Endodermal cell (in vitro differentiated cells): ENCODE data around the gene FAM174C. TPM values are rescaled to one million over a fixed set of nuclear protein-coding genes. Genes with fewer than 3 reads are reported as not detected.

Experiments
- DNase-seq: peaks from one replicate; pipeline ENCODE4 v3.0.0-alpha.2; 2017
- H3K27ac ChIP-seq: 2 replicates; pipeline ENCODE4 v1.5.1; 2013; ENCODE audit warnings: mild to moderate bottlenecking, low read depth, low read length, moderate library complexity
- H3K27me3 ChIP-seq: 2 replicates; pipeline ENCODE4 v1.6.1; 2013; ENCODE audit warnings: mild to moderate bottlenecking, low read length, moderate library complexity; ENCODE audit not compliant: insufficient read depth, control insufficient read depth, poor library complexity, severe bottlenecking
- H3K36me3 ChIP-seq: 2 replicates; pipeline ENCODE4 v1.7.0; 2013; ENCODE audit warnings: mild to moderate bottlenecking, low read length, moderate library complexity; ENCODE audit not compliant: control insufficient read depth, insufficient read depth
- H3K4me1 ChIP-seq: one replicate; pipeline ENCODE4 v1.7.0; 2013; ENCODE audit warnings: low read length; ENCODE audit not compliant: control insufficient read depth, insufficient read depth
- H3K4me3 ChIP-seq: 2 replicates; pipeline ENCODE4 v1.5.1; 2013; ENCODE audit warnings: mild to moderate bottlenecking, low read length, moderate library complexity
- H3K9ac ChIP-seq: 2 replicates; pipeline ENCODE4 v1.6.1; 2013; ENCODE audit warnings: mild to moderate bottlenecking, low read length, moderate library complexity; ENCODE audit not compliant: poor library complexity, severe bottlenecking; ENCODE audit errors: extremely low read depth
- H3K9me3 ChIP-seq: 2 replicates; pipeline ENCODE4 v1.6.1; 2013; ENCODE audit warnings: mild to moderate bottlenecking, low read length, moderate library complexity; ENCODE audit not compliant: control insufficient read depth
- H3K27ac Mint-ChIP-seq: 2 replicates; pipeline ENCODE4 v1.8.0; 2020; ENCODE audit warnings: mixed read lengths
- H3K27me3 Mint-ChIP-seq: 2 replicates; pipeline ENCODE4 v1.8.0; 2021; ENCODE audit warnings: mild to moderate bottlenecking, mixed read lengths; ENCODE audit not compliant: insufficient read depth
- H3K36me3 Mint-ChIP-seq: 2 replicates; pipeline ENCODE4 v1.8.0; 2020; ENCODE audit warnings: low read depth, mixed read lengths
- H3K4me1 Mint-ChIP-seq: 2 replicates; pipeline ENCODE4 v1.8.0; 2020; ENCODE audit warnings: mixed read lengths
- H3K4me3 Mint-ChIP-seq: 2 replicates; pipeline ENCODE4 v1.8.0; 2020; ENCODE audit warnings: mild to moderate bottlenecking, moderate library complexity, mixed read lengths
- H3K9me3 Mint-ChIP-seq: 2 replicates; pipeline ENCODE4 v1.8.0; 2020; ENCODE audit warnings: mild to moderate bottlenecking, mixed read lengths
- WGBS, 2 experiments: methylation state at CpG; one replicate each; pipeline versions ENCODE4 v1.1.5 to v1.1.7; 2013; ENCODE audit warnings: missing lambda C conversion rate in 2 of 2, mixed read lengths in 1 of 2; ENCODE audit not compliant: insufficient coverage in 1 of 2, insufficient read length in 1 of 2; 5-methylcytosine and 5-hydroxymethylcytosine counted together
- long read RNA-seq, 4 experiments: library from polyadenylated mRNA in 2 of 4; library from RNA in 1 of 4; library from capped mRNA in 1 of 4; stranded (forward) in 3 of 4; unstranded in 1 of 4; transcript quantifications; one replicate each; pipeline ENCODE4 v2.0.0, GENCODE V29; 2020 to 2021; ENCODE audit warnings: inconsistent platforms in 1 of 4
- polyA plus RNA-seq, 2 experiments: library from polyadenylated mRNA; stranded (reverse); fragments of 50-300 nt; gene quantifications; one replicate each; pipeline ENCODE4 v1.2.3, GENCODE V29; 2013
- total RNA-seq, 2 donors: library from RNA; stranded (reverse); fragmentation: NEBNext Ultra II Directional in 1 of 2; extraction: Animal tissue kit (Norgen Biotek cat#: 25700) in 1 of 2; gene quantifications; 2 replicates in 1 of 2; 3 replicates in 1 of 2; pipeline ENCODE4 v1.2.1, GENCODE V29; 2021
- TF ChIP-seq, protein P1 (sequence below): fragments of 200-600 bp; sonication (generic); conservative IDR thresholded peaks from 2 replicates; pipeline ENCODE4 v1.5.0; 2021; ENCODE audit warnings: antibody characterized with exemption, mild to moderate bottlenecking

FAM174C gene
- 10 to 100 TPM; 45.1 to 46.0 TPM for total RNA-seq
- polyA plus RNA-seq (2013, experiment 1 of 2), result 18.2 TPM
- polyA plus RNA-seq (2013, experiment 2 of 2), result 19.0 TPM
- long read RNA-seq, experiment 1, transcript C19orf24-201 (3 exons, 983 nt), result major isoform, 16 of 27 reads
- long read RNA-seq, experiment 1, transcript C19orf24-202 (3 exons, 668 nt), result minor isoform, 7 of 27 reads
- long read RNA-seq, experiment 1, partial matches to known transcripts, result 2 of 27 reads
- long read RNA-seq, experiment 1, other reads (novel, unspliced or antisense), result 1 of 27 reads
- long read RNA-seq, experiment 2, transcript C19orf24-201 (3 exons, 983 nt), result major isoform, 12 of 23 reads
- long read RNA-seq, experiment 2, transcript C19orf24-202 (3 exons, 668 nt), result minor isoform, 7 of 23 reads
- long read RNA-seq, experiment 2, partial matches to known transcripts, result 2 of 23 reads
- long read RNA-seq, experiment 2, other reads (novel, unspliced or antisense), result 0 of 23 reads
- long read RNA-seq, experiment 3, transcript C19orf24-201 (3 exons, 983 nt), result major isoform, 32 of 39 reads
- long read RNA-seq, experiment 3, partial matches to known transcripts, result 0 of 39 reads
- long read RNA-seq, experiment 3, other reads (novel, unspliced or antisense), result 0 of 39 reads
- long read RNA-seq, experiment 4, partial matches to known transcripts, result 0 of 1 reads
- long read RNA-seq, experiment 4, other reads (novel, unspliced or antisense), result 0 of 1 reads

DNA sequence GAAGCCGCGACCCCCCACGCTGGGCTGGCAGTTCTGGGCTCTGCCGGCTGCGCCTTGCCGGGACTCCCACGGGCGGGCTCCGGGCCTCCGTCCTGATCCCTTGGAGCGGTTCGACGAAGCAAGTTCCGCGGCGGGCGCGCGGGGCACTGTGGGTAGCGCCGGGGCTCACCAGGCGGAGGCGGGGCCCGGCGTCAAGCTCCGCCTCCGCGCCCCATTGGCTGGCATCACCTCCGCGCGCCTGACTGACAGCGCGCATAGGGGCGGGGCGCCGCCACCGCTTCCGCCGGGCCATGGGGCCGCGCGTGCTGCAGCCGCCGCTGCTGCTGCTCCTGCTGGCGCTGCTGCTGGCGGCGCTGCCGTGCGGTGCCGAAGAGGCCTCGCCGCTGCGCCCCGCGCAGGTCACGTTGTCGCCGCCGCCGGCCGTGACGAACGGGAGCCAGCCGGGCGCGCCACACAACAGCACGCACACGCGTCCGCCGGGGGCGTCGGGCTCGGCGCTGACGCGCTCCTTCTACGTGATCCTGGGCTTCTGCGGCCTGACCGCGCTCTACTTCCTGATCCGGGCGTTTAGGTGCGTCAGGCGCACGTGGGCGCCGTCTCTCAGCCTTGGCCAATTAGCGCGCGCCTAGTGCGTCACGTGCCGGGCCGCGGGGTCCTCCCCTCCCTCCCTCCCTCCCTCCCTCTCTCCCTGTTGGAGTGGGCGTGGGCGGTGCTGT is at the start of gene FAM174C:
TSS of gene FAM174C (plus strand) at position 271 of the 716 bp plus-strand sequence. CDS start at position 291, 20 bp downstream.
- TF ChIP-seq, protein P1, sequence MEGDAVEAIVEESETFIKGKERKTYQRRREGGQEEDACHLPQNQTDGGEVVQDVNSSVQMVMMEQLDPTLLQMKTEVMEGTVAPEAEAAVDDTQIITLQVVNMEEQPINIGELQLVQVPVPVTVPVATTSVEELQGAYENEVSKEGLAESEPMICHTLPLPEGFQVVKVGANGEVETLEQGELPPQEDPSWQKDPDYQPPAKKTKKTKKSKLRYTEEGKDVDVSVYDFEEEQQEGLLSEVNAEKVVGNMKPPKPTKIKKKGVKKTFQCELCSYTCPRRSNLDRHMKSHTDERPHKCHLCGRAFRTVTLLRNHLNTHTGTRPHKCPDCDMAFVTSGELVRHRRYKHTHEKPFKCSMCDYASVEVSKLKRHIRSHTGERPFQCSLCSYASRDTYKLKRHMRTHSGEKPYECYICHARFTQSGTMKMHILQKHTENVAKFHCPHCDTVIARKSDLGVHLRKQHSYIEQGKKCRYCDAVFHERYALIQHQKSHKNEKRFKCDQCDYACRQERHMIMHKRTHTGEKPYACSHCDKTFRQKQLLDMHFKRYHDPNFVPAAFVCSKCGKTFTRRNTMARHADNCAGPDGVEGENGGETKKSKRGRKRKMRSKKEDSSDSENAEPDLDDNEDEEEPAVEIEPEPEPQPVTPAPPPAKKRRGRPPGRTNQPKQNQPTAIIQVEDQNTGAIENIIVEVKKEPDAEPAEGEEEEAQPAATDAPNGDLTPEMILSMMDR, result no peak
- Mint-ChIP-seq H3K4me1 (peaks cover 21% of the 10 kb centered on the region), H3K27me3 (no peaks in the 10 kb centered on the region), H3K27ac (peak within 1 kb of the TSS; percentile 94), H3K9me3 (no peaks in the 10 kb centered on the region), H3K36me3 (peaks cover 61% of the 10 kb centered on the region), H3K4me3 (peak within 1 kb of the TSS; percentile 60)
- Histone ChIP-seq H3K9me3 (no peaks in the 10 kb centered on the region), H3K27ac (peak within 1 kb of the TSS; percentile 99), H3K27me3 (no peaks in the 10 kb centered on the region), H3K4me1 (peaks cover 13% of the 10 kb centered on the region), H3K4me3 (peak within 1 kb of the TSS; percentile 87), H3K36me3 (peaks cover 58% of the 10 kb centered on the region), H3K9ac (peak within 1 kb of the TSS; percentile 77)
- WGBS, 2 experiments, result 0% methylated on average over 19 to 92 of the region's 98 CpGs
- DNase-seq, result peak; percentile 99

DNA sequence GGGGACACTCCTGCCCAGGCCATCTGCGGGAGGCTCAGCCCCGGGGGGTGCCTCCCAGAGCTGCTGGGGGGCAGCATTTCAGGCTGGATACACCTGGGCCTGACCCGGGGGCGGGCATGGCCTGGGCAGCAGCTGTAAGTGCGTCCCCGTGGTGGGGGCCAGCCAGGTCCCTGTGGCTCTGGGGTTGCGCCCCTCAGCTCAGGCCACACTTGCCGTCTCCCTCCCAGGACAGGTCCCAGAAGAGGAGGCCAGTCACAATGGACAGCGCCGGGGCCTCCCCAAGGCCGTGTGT is 49.2 kb upstream of the FAM174C start:
- no peaks in the 10 kb centered on the region for H3K9me3 ChIP-seq
- 94 to 97% methylated on average over 7 to 11 of the region's 11 CpGs for WGBS, 2 experiments
- no peak overlapping the region for H3K4me3 ChIP-seq
- no peak for DNase-seq
- no peaks in the 10 kb centered on the region for H3K4me1 ChIP-seq
- no peak overlapping the region for H3K27ac Mint-ChIP-seq
- peaks cover 10% of the 10 kb centered on the region for H3K36me3 Mint-ChIP-seq
- H3K36me3 ChIP-seq, result peaks cover 7% of the 10 kb centered on the region
- H3K27me3 ChIP-seq, result no peaks in the 10 kb centered on the region
- no peak overlapping the region for H3K4me3 Mint-ChIP-seq
- no peaks in the 10 kb centered on the region for H3K4me1 Mint-ChIP-seq
- H3K9me3 Mint-ChIP-seq, result no peaks in the 10 kb centered on the region
- H3K27me3 Mint-ChIP-seq, result no peaks in the 10 kb centered on the region
- H3K27ac ChIP-seq, result no peak overlapping the region
- no peak overlapping the region for H3K9ac ChIP-seq
- TF ChIP-seq, protein P1, result no peak

DNA sequence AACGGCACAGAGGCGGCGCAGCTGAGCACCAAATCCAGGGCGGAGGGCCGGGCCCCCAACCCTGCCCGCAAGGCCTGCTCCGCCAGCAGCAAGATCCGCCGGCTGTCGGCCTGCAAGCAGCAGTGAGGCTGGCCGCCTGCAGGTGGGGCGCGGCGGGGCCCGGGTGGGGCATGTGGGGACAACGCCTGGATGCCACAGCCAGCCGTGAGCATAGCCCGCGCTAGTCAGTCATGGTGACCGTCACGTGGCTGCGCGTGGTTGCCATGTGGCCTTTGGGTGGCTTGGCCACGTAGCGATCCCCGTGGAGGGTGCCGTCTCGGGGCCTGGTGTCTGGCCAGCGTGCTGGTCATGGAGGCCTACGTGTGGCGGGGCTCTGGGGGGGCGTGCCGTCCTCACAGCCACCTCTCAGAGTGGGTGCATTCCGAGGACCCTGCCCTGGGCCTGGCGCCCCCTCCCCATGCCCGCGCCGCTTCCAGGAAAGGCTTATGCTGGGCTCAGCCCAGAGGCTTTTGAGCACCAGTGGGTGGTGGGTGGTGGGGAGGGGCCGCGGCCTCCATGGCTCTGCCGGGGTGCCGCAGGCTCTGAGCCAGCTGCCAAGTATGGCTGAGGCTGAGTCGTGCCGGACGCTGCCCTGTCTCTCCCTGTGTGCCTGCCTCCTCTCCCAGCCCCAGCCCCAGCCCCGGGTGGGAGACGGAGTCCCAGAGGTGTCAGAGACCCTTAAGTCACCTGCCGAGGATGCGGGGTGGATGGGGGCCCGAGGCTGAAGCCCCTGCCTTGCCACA is 48.6 kb upstream of the FAM174C start:
- H3K9me3 ChIP-seq, result no peaks in the 10 kb centered on the region
- peaks cover 5% of the 10 kb centered on the region for H3K36me3 ChIP-seq
- no peak overlapping the region for H3K27ac Mint-ChIP-seq
- H3K27ac ChIP-seq, result no peak overlapping the region
- DNase-seq, result peak; percentile 66
- TF ChIP-seq, protein P1, result peak; percentile 16
- WGBS, 2 experiments, result 97% methylated on average over 36 to 50 of the region's 50 CpGs
- H3K9ac ChIP-seq, result no peak overlapping the region
- H3K27me3 ChIP-seq, result no peaks in the 10 kb centered on the region
- no peak overlapping the region for H3K4me3 Mint-ChIP-seq
- H3K4me1 ChIP-seq, result no peaks in the 10 kb centered on the region
- H3K36me3 Mint-ChIP-seq, result peaks cover 12% of the 10 kb centered on the region
- no peaks in the 10 kb centered on the region for H3K4me1 Mint-ChIP-seq
- H3K27me3 Mint-ChIP-seq, result no peaks in the 10 kb centered on the region
- H3K9me3 Mint-ChIP-seq, result no peaks in the 10 kb centered on the region
- H3K4me3 ChIP-seq, result no peak overlapping the region
